Lower leg skin (tissue), 3 donors: ENCODE data around the gene GARIN1A.
"Not testable (repeated sequence)": the region's sequence is repeated elsewhere in the genome, so short reads cannot be mapped to it uniquely, and the experiment has no call there.

Experiments used
- POLR2A ChIP-seq, 2 donors: fragments of 450-650 bp; IDR thresholded peaks; one replicate each; pipeline ENCODE4 v1.6.1; 2016 to 2017; ENCODE audit warnings: antibody characterized with exemption in 2 of 2, mild to moderate bottlenecking in 1 of 2, moderate library complexity in 1 of 2
- TF ChIP-seq, protein P1 (sequence below), 3 donors: fragments of 450-650 bp; IDR thresholded peaks; one replicate each; pipeline ENCODE4 v1.5.1; 2016; ENCODE audit warnings: antibody characterized with exemption in 3 of 3, mild to moderate bottlenecking in 3 of 3, moderate library complexity in 2 of 3

DNA sequence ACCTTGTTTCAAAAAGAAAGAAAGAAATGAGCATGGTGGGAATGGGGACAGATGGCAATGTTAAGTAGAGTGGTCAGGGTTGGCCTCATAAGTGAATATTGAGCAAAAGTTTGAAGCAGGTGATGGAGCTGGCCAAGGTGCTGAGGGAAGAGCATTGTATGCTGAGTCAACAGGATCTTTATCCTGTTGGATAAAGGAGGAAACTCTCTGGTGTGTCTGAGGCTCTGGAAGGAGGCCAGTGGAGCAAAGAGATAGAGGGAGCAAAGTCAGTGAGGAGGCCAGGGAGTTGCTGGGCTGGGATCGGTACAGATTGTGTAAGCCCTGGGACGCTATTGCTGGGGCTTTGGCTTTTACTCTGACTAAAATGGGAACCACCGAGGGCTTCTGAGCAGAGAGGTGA is 38.2 kb upstream of the GARIN1A start:
- TF ChIP-seq, protein P1, sequence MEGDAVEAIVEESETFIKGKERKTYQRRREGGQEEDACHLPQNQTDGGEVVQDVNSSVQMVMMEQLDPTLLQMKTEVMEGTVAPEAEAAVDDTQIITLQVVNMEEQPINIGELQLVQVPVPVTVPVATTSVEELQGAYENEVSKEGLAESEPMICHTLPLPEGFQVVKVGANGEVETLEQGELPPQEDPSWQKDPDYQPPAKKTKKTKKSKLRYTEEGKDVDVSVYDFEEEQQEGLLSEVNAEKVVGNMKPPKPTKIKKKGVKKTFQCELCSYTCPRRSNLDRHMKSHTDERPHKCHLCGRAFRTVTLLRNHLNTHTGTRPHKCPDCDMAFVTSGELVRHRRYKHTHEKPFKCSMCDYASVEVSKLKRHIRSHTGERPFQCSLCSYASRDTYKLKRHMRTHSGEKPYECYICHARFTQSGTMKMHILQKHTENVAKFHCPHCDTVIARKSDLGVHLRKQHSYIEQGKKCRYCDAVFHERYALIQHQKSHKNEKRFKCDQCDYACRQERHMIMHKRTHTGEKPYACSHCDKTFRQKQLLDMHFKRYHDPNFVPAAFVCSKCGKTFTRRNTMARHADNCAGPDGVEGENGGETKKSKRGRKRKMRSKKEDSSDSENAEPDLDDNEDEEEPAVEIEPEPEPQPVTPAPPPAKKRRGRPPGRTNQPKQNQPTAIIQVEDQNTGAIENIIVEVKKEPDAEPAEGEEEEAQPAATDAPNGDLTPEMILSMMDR (IDR thresholded peaks at IDR 0.05) = not testable (repeated sequence)
- not testable (repeated sequence) for TF ChIP-seq POLR2A (IDR thresholded peaks at IDR 0.05)
